Measurements from ENCODE around the gene TOM1L1. TPM values are rescaled to one million over a fixed set of nuclear protein-coding genes. Genes with fewer than 3 reads are reported as not detected.
A peak's percentile ranks its signal among the peaks of the same experiment; 100 is the strongest.

TOM1L1 gene
- total RNA-seq, 6 experiments from 2014 or later = 36.5 to 74.5 (median 61.9) TPM

- no peak for TF ChIP-seq POLR2A (IDR thresholded peaks at IDR 0.05)
- TF ChIP-seq, protein P1, sequence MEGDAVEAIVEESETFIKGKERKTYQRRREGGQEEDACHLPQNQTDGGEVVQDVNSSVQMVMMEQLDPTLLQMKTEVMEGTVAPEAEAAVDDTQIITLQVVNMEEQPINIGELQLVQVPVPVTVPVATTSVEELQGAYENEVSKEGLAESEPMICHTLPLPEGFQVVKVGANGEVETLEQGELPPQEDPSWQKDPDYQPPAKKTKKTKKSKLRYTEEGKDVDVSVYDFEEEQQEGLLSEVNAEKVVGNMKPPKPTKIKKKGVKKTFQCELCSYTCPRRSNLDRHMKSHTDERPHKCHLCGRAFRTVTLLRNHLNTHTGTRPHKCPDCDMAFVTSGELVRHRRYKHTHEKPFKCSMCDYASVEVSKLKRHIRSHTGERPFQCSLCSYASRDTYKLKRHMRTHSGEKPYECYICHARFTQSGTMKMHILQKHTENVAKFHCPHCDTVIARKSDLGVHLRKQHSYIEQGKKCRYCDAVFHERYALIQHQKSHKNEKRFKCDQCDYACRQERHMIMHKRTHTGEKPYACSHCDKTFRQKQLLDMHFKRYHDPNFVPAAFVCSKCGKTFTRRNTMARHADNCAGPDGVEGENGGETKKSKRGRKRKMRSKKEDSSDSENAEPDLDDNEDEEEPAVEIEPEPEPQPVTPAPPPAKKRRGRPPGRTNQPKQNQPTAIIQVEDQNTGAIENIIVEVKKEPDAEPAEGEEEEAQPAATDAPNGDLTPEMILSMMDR (IDR thresholded peaks at IDR 0.05) = no peak
- intact Hi-C loops (cut with DNase I) = no loop called here
- no peaks in the 10 kb centered on the region for H3K9me3 ChIP-seq
- peak in 1 of 4 donors; percentile 51 for ATAC-seq
- no peaks in the 10 kb centered on the region for H3K27me3 ChIP-seq
- peaks cover 0 to 9% (median 0%) of the 10 kb centered on the region in 4 donors for H3K4me1 ChIP-seq
- DNase-seq = no peak
- WGBS (ENCODE audit: insufficient coverage, low coverage, low lambda C conversion rate, missing lambda C conversion rate) = 65% methylated on average over 5 of the region's 5 CpGs
- peaks cover 0 to 47% (median 13%) of the 10 kb centered on the region in 4 donors for H3K36me3 ChIP-seq
- no peak overlapping the region for H3K4me3 ChIP-seq
- H3K27ac ChIP-seq = no peak overlapping the region
Observed at GRCh38 chr17:54948380-54948779, 47.7 kb downstream of the TOM1L1 start.

DNA sequence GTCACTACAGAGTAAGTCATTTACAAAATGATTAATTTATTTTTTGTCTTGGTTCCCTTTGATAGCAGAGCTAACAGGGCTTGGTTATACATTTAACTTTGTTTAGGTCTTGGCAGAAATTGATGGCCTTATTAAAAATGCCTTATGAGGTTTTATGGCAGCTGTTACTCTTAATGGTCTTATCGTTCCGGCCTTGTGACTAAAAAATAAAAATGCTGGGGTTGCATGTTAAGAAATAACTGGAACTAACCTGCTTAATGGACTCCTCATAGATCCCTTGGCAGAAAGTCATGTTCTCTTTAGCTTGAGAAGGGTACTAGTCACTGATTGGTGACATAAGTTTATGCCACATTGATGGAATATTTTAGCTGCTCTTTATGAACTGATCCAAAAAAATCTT is 49.5 kb downstream of the TOM1L1 start:
- no peaks in the 10 kb centered on the region for H3K9me3 ChIP-seq
- 93% methylated on average over 2 of the region's 2 CpGs for WGBS (ENCODE audit: insufficient coverage, low coverage, low lambda C conversion rate, missing lambda C conversion rate)
- peaks cover 0 to 48% (median 13%) of the 10 kb centered on the region in 4 donors for H3K36me3 ChIP-seq
- no peak for TF ChIP-seq POLR2A (IDR thresholded peaks at IDR 0.05)
- TF ChIP-seq, protein P1 (IDR thresholded peaks at IDR 0.05) = no peak
- H3K4me3 ChIP-seq = no peak overlapping the region
- H3K27ac ChIP-seq = no peak overlapping the region
- peaks cover 0 to 9% (median 0%) of the 10 kb centered on the region in 4 donors for H3K4me1 ChIP-seq
- intact Hi-C loops (cut with DNase I) = no loop called here
- no peak for ATAC-seq
- DNase-seq = no peak
- no peaks in the 10 kb centered on the region for H3K27me3 ChIP-seq

DNA sequence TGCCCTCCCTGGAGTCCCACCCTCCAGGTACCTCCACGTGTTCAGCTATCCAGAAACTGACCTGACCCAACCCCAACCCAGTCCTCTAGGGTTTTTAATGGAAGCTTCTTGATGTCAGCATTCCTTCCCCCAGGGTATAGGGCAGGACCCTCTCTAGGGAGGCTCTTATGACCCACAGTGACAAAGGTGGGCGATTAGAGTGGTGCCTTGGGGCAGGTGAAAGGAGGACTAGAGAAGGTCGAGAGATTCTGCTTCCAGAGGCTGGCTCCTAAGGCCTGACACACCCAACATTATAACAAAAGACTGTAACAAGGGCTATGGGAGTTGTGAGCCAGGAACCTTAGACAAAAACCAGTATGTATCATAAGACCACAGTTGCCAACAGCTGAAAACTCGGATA is 50.6 kb downstream of the TOM1L1 start:
- WGBS (ENCODE audit: insufficient coverage, low coverage, low lambda C conversion rate, missing lambda C conversion rate) = 84% methylated on average over 3 of the region's 4 CpGs
- ATAC-seq = no peak
- intact Hi-C loops (cut with DNase I) = no loop called here

GRCh38 chr17:54956791-54957190 is 56.1 kb downstream of the TOM1L1 start:
- H3K36me3 ChIP-seq = peaks cover 0 to 55% (median 9%) of the 10 kb centered on the region in 4 donors
- no peak overlapping the region for H3K27ac ChIP-seq
- no peaks in the 10 kb centered on the region for H3K9me3 ChIP-seq
- H3K27me3 ChIP-seq = no peaks in the 10 kb centered on the region
- no peak overlapping the region for H3K4me3 ChIP-seq
- no peak for ATAC-seq
- H3K4me1 ChIP-seq = no peaks in the 10 kb centered on the region
- intact Hi-C loops (cut with DNase I) = no loop called here
- WGBS (ENCODE audit: insufficient coverage, low coverage, low lambda C conversion rate, missing lambda C conversion rate) = 81% methylated on average over 2 of the region's 3 CpGs
- no peak for DNase-seq
- no peak for TF ChIP-seq POLR2A (IDR thresholded peaks at IDR 0.05)
- TF ChIP-seq, protein P1 (IDR thresholded peaks at IDR 0.05) = no peak

More for the DNA sequence above, 50.6 kb downstream of the TOM1L1 start:
- no peaks in the 10 kb centered on the region for H3K9me3 ChIP-seq
- H3K4me3 ChIP-seq = no peak overlapping the region
- peaks cover 0 to 53% (median 13%) of the 10 kb centered on the region in 4 donors for H3K36me3 ChIP-seq
- peaks cover 0 to 9% (median 0%) of the 10 kb centered on the region in 4 donors for H3K4me1 ChIP-seq
- no peak for TF ChIP-seq POLR2A (IDR thresholded peaks at IDR 0.05)
- TF ChIP-seq, protein P1 (IDR thresholded peaks at IDR 0.05) = no peak
- DNase-seq = no peak
- no peaks in the 10 kb centered on the region for H3K27me3 ChIP-seq
- no peak overlapping the region for H3K27ac ChIP-seq

All from right lobe of liver (tissue), 6 donors.